Measurements from ENCODE around the gene APBB2. TPM values are rescaled to one million over a fixed set of nuclear protein-coding genes. Genes with fewer than 3 reads are reported as not detected.

Gene APBB2
- total RNA-seq, 4 donors from 2014 or later = 12.2 to 29.2 (median 20.1) TPM

DNA sequence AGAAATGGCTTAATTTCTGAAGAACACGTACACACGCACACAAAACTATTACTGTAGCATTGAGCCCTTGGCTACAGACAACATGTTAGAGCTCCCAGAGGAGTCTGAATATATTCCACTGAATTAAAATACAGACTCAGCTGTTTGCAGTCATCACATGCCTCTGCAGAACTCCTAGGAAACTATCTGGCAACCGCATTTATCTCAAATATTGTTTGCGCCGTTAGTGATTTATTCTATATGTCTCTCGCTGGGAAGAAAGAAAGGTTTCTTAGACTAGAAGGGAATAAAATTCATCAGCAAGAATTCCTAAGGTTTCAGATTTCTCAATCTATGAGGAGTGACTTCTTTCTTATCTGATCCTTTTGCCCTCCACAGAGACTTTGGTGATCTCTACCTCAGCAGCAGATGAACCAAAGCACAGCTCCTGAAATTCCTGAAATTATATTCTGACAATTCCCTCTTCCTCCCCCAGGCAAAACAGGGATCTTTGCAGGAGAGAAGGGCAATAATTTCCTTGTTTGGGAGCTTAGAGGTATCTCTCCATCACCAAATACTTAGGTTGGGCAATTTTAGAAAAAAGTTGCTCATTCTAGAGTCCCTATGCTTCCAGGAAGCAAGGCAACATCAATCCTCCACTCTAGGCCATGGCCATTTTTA, 199.2 kb downstream of the APBB2 start:
- H3K27ac ChIP-seq = no peak overlapping the region
- H3K4me1 ChIP-seq = no peaks in the 10 kb centered on the region
- H3K4me3 ChIP-seq = no peak overlapping the region
- peaks cover 0 to 18% (median 0%) of the 10 kb centered on the region in 3 donors for H3K36me3 ChIP-seq
- intact Hi-C loops (cut with DNase I) = no loop called here
- H3K27me3 ChIP-seq = no peaks in the 10 kb centered on the region
- no peak for TF ChIP-seq POLR2A (IDR thresholded peaks at IDR 0.05)
- TF ChIP-seq, protein P1, sequence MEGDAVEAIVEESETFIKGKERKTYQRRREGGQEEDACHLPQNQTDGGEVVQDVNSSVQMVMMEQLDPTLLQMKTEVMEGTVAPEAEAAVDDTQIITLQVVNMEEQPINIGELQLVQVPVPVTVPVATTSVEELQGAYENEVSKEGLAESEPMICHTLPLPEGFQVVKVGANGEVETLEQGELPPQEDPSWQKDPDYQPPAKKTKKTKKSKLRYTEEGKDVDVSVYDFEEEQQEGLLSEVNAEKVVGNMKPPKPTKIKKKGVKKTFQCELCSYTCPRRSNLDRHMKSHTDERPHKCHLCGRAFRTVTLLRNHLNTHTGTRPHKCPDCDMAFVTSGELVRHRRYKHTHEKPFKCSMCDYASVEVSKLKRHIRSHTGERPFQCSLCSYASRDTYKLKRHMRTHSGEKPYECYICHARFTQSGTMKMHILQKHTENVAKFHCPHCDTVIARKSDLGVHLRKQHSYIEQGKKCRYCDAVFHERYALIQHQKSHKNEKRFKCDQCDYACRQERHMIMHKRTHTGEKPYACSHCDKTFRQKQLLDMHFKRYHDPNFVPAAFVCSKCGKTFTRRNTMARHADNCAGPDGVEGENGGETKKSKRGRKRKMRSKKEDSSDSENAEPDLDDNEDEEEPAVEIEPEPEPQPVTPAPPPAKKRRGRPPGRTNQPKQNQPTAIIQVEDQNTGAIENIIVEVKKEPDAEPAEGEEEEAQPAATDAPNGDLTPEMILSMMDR (IDR thresholded peaks at IDR 0.05) = no peak
- DNase-seq = no peak
- no peaks in the 10 kb centered on the region for H3K9me3 ChIP-seq
- WGBS, 2 donors = 82 to 89% methylated on average over 4 to 6 of the region's 6 CpGs

DNA sequence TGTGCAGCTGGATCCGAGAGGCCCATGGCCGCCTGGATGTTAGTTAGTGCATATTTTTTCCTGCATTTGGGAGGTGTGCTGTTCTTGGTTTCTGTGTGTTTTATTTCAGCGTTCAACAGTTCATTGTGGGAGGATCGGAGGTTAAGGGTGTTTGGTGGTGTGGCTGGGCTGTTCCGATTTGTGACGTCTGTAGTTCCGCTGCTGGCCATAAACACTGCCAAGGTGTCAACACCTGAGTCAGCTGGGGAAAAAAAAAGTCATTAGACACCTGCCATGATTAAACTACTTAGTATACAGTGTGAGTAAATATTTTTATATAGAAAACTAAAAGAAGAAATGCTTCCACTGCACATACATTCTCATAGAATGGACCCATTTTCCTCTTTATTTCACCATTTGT, 200.2 kb downstream of the APBB2 start:
- no peak overlapping the region for H3K4me3 ChIP-seq
- H3K27me3 ChIP-seq = no peaks in the 10 kb centered on the region
- H3K9me3 ChIP-seq = no peaks in the 10 kb centered on the region
- H3K4me1 ChIP-seq = no peaks in the 10 kb centered on the region
- H3K27ac ChIP-seq = no peak overlapping the region
- 88 to 96% methylated on average over 6 of the region's 7 CpGs for WGBS, 2 donors
- intact Hi-C loops (cut with DNase I) = no loop called here
- no peak for TF ChIP-seq POLR2A (IDR thresholded peaks at IDR 0.05)
- TF ChIP-seq, protein P1 (IDR thresholded peaks at IDR 0.05) = no peak
- no peak for DNase-seq
- H3K36me3 ChIP-seq = peaks cover 0 to 18% (median 0%) of the 10 kb centered on the region in 3 donors

DNA sequence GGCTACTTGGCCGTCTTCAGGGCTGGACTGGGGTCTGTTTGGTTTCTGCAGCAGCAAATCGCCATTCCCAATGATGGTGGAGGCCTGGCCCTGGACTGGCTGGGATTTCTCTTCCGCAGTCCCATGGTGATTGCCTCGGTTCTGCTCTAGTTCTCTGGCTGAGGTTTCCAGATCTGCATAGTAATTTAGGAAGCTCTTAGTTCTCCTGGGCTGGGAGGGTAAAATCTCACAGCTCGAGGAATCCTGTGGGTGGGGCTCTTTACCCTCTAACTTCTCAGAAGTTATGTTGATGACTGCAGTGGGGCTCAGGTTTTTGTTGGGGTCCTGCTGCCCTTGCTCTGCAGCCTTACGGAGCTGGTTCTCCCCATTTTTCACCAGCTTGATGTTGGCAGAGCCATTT, 200.6 kb downstream of the APBB2 start:
- no peak for DNase-seq
- WGBS, 2 donors = 55 to 72% methylated on average over 5 to 6 of the region's 6 CpGs

GRCh38 chr4:41012911-41013310, 201.4 kb downstream of the APBB2 start:
- Histone ChIP-seq H3K4me1 (no peaks in the 10 kb centered on the region), H3K27ac (no peak overlapping the region), H3K27me3 (no peaks in the 10 kb centered on the region), H3K36me3 (peaks cover 0 to 18% (median 0%) of the 10 kb centered on the region in 3 donors), H3K4me3 (no peak overlapping the region), H3K9me3 (no peaks in the 10 kb centered on the region)
- no peak for DNase-seq
- intact Hi-C loops (cut with DNase I) = no loop called here
- WGBS, 2 donors = 52 to 77% methylated on average over 3 of the region's 3 CpGs
- TF ChIP-seq, protein P1 (IDR thresholded peaks at IDR 0.05) = no peak
- no peak for TF ChIP-seq POLR2A (IDR thresholded peaks at IDR 0.05)

More for the DNA sequence above, 200.6 kb downstream of the APBB2 start:
- no peak for TF ChIP-seq POLR2A (IDR thresholded peaks at IDR 0.05)
- TF ChIP-seq, protein P1 (IDR thresholded peaks at IDR 0.05) = no peak
- H3K36me3 ChIP-seq = peaks cover 0 to 18% (median 0%) of the 10 kb centered on the region in 3 donors
- no peak overlapping the region for H3K27ac ChIP-seq
- no peaks in the 10 kb centered on the region for H3K9me3 ChIP-seq
- no peak overlapping the region for H3K4me3 ChIP-seq
- no peaks in the 10 kb centered on the region for H3K4me1 ChIP-seq
- H3K27me3 ChIP-seq = no peaks in the 10 kb centered on the region
- intact Hi-C loops (cut with DNase I) = no loop called here

DNA sequence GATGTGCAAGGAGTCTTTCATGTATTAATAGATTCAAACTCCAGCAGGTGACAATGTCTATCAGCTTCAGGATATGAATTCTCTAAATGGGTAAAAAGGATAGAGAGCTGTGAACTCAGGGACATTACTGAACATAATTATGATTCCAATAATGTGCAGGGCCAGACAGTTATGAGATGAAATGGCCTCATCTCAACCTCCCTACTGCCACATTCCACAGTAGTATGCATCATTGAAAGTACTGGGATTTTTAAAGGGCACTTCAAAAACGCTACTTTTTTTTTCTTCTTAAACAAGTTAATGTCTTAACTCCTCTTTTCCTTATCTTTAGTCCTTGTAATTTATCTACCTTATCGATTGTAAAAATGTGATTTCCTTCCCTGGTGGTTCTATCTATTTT, 202.0 kb downstream of the APBB2 start:
- TF ChIP-seq, protein P1 (IDR thresholded peaks at IDR 0.05) = no peak
- TF ChIP-seq POLR2A (IDR thresholded peaks at IDR 0.05) = no peak
- H3K4me3 ChIP-seq = no peak overlapping the region
- H3K27me3 ChIP-seq = no peaks in the 10 kb centered on the region
- intact Hi-C loops (cut with DNase I) = no loop called here
- H3K4me1 ChIP-seq = no peaks in the 10 kb centered on the region
- WGBS, 2 donors = 76 to 77% methylated on average over 2 of the region's 2 CpGs
- no peak overlapping the region for H3K27ac ChIP-seq
- DNase-seq = no peak
- peaks cover 0 to 18% (median 0%) of the 10 kb centered on the region in 3 donors for H3K36me3 ChIP-seq
- H3K9me3 ChIP-seq = no peaks in the 10 kb centered on the region
